Testis (tissue), 3 donors: ENCODE measurements around the gene DNASE2. TPM values are rescaled to one million over a fixed set of nuclear protein-coding genes. Genes with fewer than 3 reads are reported as not detected.
A peak's percentile ranks its signal among the peaks of the same experiment; 100 is the strongest.

ENCODE experiments used
- DNase-seq: peaks from one replicate; pipeline ENCODE4 v3.0.0-alpha.2; 2019
- H3K27ac ChIP-seq, 2 donors: fragments of 200-600 bp; sonication (generic); one replicate each; pipeline ENCODE4 v1.5.1; 2019
- H3K27me3 ChIP-seq: fragments of 200-600 bp; sonication (generic); one replicate; pipeline ENCODE4 v1.5.1; 2019
- H3K36me3 ChIP-seq: fragments of 200-600 bp; sonication (generic); one replicate; pipeline ENCODE4 v1.5.1; 2017; ENCODE audit warnings: low read depth; ENCODE audit errors: missing control alignments
- H3K4me1 ChIP-seq: fragments of 200-600 bp; sonication (generic); one replicate; pipeline ENCODE4 v1.5.1; 2019
- H3K4me3 ChIP-seq, 2 donors: fragments of 200-600 bp; sonication (generic); one replicate each; pipeline ENCODE4 v1.5.1; 2017 to 2019
- H3K9me3 ChIP-seq: fragments of 200-600 bp; sonication (generic); one replicate; pipeline ENCODE4 v1.5.1; 2017
- CTCF ChIP-seq, 3 experiments: fragments of 450-650 bp in 2 of 3; fragments of 200-600 bp in 1 of 3; sonication (generic) in 1 of 3; IDR thresholded peaks; one replicate each; pipeline ENCODE4 v1.5.1; 2016 to 2019; ENCODE audit warnings: antibody characterized with exemption in 3 of 3, mild to moderate bottlenecking in 2 of 3, moderate library complexity in 1 of 3
- POLR2A ChIP-seq: fragments of 450-650 bp; IDR thresholded peaks from one replicate; pipeline ENCODE4 v1.6.1; 2017; ENCODE audit warnings: antibody characterized with exemption, mild to moderate bottlenecking, moderate library complexity
- WGBS, 2 donors: methylation state at CpG; one replicate each; pipeline ENCODE4 v1.1.5; 2018; 5-methylcytosine and 5-hydroxymethylcytosine counted together
- intact Hi-C: fragments of 100-400 bp; cut with DNase I; formaldehyde crosslinking; loops from one replicate; pipeline ENCODE4 v1.15.1; 2023; ENCODE audit warnings: low total_unique reads
- polyA plus RNA-seq: library from polyadenylated mRNA; stranded (reverse); fragments of 350-450 nt; fragmentation: Illumina TruSeq; extraction: RNeasy Lipid Tissue Mini Kit (QIAGEN cat#74804); gene quantifications from one replicate; pipeline ENCODE4 v1.2.3, GENCODE V29; 2014; ENCODE audit warnings: low read depth, low replicate concordance; ENCODE audit not compliant: insufficient read depth
- total RNA-seq, 2 donors: library from RNA; depleted of rRNA; stranded (reverse); fragments of >200 nt; gene quantifications; one replicate each; pipeline ENCODE4 v1.2.3, GENCODE V29; 2016

Gene DNASE2
- total and polyA plus RNA-seq, 3 donors from 2014 or later = 9.0 to 17.7 (median 17.4) TPM

GRCh38 chr19:12886651-12886968 lies 5.4 kb upstream of the DNASE2 start:
- Histone ChIP-seq H3K27me3 (no peaks in the 10 kb centered on the region), H3K36me3 (no peaks in the 10 kb centered on the region), H3K4me1 (peaks cover 5% of the 10 kb centered on the region), H3K9me3 (no peaks in the 10 kb centered on the region), H3K27ac (no peak overlapping the region), H3K4me3 (no peak overlapping the region)
- no peak for DNase-seq
- TF ChIP-seq CTCF (IDR thresholded peaks at IDR 0.05) (no peak), POLR2A (no peak)
- intact Hi-C loops = no loop called here
- 50 to 81% methylated on average over 5 of the region's 5 CpGs for WGBS, 2 donors

DNA sequence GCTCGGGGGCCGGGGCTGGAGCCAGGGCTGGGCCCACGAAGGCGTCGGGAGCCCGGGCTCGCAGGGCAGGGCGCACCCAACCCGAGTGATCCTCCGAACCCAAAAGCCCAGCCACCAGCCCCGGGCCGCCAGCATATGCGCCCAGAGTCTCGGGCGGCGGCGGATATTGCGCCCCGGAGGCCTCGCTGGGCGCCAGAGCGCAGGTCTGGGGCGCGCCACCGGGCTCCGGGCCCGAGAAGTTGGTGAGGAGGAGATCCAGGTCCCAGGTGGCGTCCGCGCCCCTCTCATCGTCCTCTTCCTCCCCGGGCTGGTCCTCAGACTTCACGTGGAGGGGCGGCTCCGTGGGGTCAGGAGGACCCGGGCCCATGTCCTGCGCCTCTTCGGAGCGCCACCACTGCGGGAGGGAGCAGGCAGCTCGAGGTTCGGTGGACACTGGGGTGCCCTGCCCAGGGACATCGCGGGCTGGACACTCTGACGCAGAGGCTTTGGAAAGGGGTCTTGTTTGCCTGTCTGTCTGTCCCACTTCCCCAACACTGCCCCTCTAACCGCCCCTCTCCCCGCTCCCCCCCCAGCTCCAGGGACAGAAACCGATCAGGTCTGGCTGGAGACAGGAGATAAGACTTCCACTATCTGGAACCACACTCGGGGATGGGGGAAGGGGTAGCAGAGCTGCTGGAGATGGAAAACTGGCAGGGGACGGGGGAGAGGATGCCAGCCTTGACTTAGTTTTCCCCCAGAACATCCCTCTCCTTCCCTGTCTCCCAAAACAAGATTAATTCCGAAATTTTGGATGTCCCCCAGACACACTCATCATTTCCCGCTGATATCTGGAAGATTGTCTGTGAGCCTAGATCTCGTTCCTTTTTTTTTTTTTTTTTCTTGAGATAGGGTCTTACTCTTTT lies 4.8 kb upstream of the DNASE2 start:
- no peak for DNase-seq
- H3K27ac ChIP-seq = no peak overlapping the region
- intact Hi-C loops = no loop called here
- no peaks in the 10 kb centered on the region for H3K27me3 ChIP-seq
- no peaks in the 10 kb centered on the region for H3K9me3 ChIP-seq
- H3K4me1 ChIP-seq = peaks cover 3% of the 10 kb centered on the region
- 15 to 16% methylated on average over 6 to 23 of the region's 53 CpGs for WGBS, 2 donors
- TF ChIP-seq POLR2A (no peak), CTCF (IDR thresholded peaks at IDR 0.05) (no peak)
- peak overlapping the region; percentile 43 to 48 for H3K4me3 ChIP-seq
- H3K36me3 ChIP-seq = no peaks in the 10 kb centered on the region

DNA sequence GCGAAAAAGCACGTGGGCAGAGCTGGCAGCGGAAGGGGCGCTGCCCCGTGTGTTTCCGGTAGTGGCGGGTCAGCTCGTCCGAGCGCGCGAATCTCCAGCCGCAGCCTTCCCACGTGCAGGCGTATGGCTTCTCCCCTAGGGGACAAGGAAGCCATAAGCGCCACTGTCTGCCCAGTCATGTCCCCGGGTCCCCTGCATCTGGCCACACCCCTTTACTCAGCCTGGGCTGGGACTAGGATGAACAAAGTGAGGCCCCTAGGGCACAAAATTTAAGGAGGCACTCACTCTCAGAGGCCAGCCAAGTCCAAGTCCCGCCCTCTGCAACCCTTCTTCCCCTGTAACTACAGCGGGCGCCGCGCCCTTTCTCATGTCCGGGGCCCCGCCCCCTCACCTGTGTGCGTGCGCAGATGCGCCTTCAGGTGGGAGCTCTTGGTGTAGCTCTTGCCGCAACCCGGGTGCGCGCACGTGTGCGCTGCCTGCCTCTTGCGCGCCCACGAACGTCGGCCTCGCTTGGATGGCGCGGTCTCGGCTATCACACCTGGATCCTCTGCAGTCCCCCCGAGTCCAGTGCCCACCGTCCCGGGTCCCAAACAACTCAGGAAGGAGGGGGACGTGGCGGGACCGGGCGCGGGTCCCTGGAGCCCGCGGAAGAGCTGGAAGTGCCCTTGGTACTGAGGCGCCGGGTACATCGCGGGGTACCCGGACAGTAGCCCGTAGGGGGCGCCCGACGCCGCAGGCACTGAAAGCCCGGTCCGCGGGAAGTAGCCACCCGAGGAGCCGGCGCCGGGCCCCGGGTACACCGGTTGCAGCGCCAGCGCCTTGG lies 3.9 kb upstream of the DNASE2 start:
- TF ChIP-seq POLR2A (no peak), CTCF (IDR thresholded peaks at IDR 0.05) (peak; percentile 7 to 51 (median 36))
- WGBS, 2 donors = 4 to 26% methylated on average over 10 to 51 of the region's 73 CpGs
- intact Hi-C loops = no loop called here
- DNase-seq = peak; percentile 78
- no peaks in the 10 kb centered on the region for H3K36me3 ChIP-seq
- peak overlapping the region; percentile 43 to 48 for H3K4me3 ChIP-seq
- no peaks in the 10 kb centered on the region for H3K27me3 ChIP-seq
- peaks cover 8% of the 10 kb centered on the region for H3K4me1 ChIP-seq
- no peak overlapping the region for H3K27ac ChIP-seq
- no peaks in the 10 kb centered on the region for H3K9me3 ChIP-seq

- WGBS, 2 donors = 58% methylated on average over 5 to 12 of the region's 12 CpGs
- H3K4me1 ChIP-seq = peaks cover 8% of the 10 kb centered on the region
- H3K36me3 ChIP-seq = no peaks in the 10 kb centered on the region
- H3K9me3 ChIP-seq = no peaks in the 10 kb centered on the region
- H3K27me3 ChIP-seq = no peaks in the 10 kb centered on the region
- intact Hi-C loops = no loop called here
- no peak for DNase-seq
- no peak for TF ChIP-seq CTCF (IDR thresholded peaks at IDR 0.05)
- no peak for TF ChIP-seq POLR2A
- no peak overlapping the region for H3K27ac ChIP-seq
- H3K4me3 ChIP-seq = peak overlapping the region; percentile 43 to 48
Observed at GRCh38 chr19:12884627-12884925, 3.3 kb upstream of the DNASE2 start.
